ENCODE results near the gene ARFIP1. TPM values are rescaled to one million over a fixed set of nuclear protein-coding genes. Genes with fewer than 3 reads are reported as not detected.

ARFIP1 gene
- total and polyA plus RNA-seq, 2 of the 8 experiments (the other 6 are each of a cell fraction or from before 2014, with no cell fraction given) = 13.5 to 38.0 TPM

DNA sequence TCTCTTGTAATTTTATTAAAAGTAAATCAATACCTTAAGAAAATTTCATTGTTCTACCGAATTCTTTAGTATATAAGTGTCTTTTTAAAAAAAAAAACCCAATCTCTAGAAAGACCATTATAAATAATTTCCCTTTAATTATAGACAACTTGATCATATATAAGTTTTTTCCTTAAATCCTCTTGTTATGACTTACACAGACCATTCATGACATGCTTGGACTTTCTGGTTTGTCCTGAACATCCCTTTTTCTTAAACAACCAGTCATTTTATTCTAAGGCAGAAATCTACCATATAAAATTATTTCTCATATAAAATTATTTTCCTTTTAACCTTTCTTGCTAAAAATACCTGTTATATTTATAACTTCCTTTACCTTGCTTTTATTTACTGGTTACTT, 141.0 kb downstream of the ARFIP1 start:
- H3K9me3 ChIP-seq (ENCODE audit: insufficient read depth in 2 of 2, low read depth in 1 of 2, low read length in 1 of 2) = peaks cover 27% of the 10 kb centered on the region in 2 experiments
- H3K4me3 ChIP-seq (ENCODE audit: extremely low read depth in 1 of 4, insufficient read depth in 2 of 4, low read depth in 3 of 4, low read length in 4 of 4) = no peak overlapping the region
- no peaks in the 10 kb centered on the region for H3K27me3 ChIP-seq (replicated peaks in 1 of 4; ENCODE audit: control insufficient read depth in 3 of 4, extremely low read depth in 1 of 4, insufficient read depth in 3 of 4, low read length in 3 of 4)
- DNase-seq (ENCODE audit: low read depth in 1 of 2, low spot score in 2 of 2) = no peak
- WGBS, 2 experiments (ENCODE audit: extremely low coverage in 1 of 2, insufficient coverage in 1 of 2, insufficient read length in 1 of 2, insufficient replicate concordance in 2 of 2, low coverage in 1 of 2, low lambda C conversion rate in 2 of 2, missing lambda C conversion rate in 1 of 2) = 50% methylated on average over 1 of the region's 1 CpG; no CpG with 5 or more reads in 1 of the 2 experiments
- no peaks in the 10 kb centered on the region for H4K20me1 ChIP-seq (replicated peaks in 1 of 2; ENCODE audit: control insufficient read depth in 1 of 2, insufficient read depth in 2 of 2, low read length in 2 of 2)
- H3K23ac ChIP-seq (ENCODE audit: insufficient read length) = no peak overlapping the region
- H2BK5ac ChIP-seq (ENCODE audit: low read depth, low read length) = no peak overlapping the region
- H4K91ac ChIP-seq (replicated peaks; ENCODE audit: insufficient read length, low read length) = no peak overlapping the region
- H4K8ac ChIP-seq (ENCODE audit: extremely low read depth, insufficient read depth, low read length) = no peak overlapping the region
- H3K23me2 ChIP-seq (ENCODE audit: low read depth, low read length) = no peaks in the 10 kb centered on the region
- no peak overlapping the region for H4K5ac ChIP-seq (ENCODE audit: insufficient read length, low read depth, low read length)
- H3K9ac ChIP-seq (replicated peaks in 1 of 4; ENCODE audit: extremely low read depth in 1 of 4, low read depth in 3 of 4, low read length in 3 of 4) = no peak overlapping the region
- H3K4me1 ChIP-seq (replicated peaks in 1 of 4; ENCODE audit: control insufficient read depth in 3 of 4, insufficient read depth in 4 of 4, low read length in 3 of 4) = no peaks in the 10 kb centered on the region; a peak in 1 of 7 replicates
- no peak overlapping the region for H3K27ac ChIP-seq (ENCODE audit: low read depth, low read length)
- peaks cover 0 to 19% (median 5%) of the 10 kb centered on the region in 4 experiments; a peak in 4 of 8 replicates for H3K36me3 ChIP-seq (ENCODE audit: control insufficient read depth in 2 of 4, insufficient read depth in 4 of 4, low read length in 3 of 4)
- no peak overlapping the region for H2AFZ ChIP-seq (ENCODE audit: low read length)
- no peak for FAIRE-seq
- no peak overlapping the region for H3K18ac ChIP-seq (ENCODE audit: extremely low read depth, low read length)
- no peak overlapping the region for H2BK15ac ChIP-seq (ENCODE audit: low read length)
- no peaks in the 10 kb centered on the region for H3K79me1 ChIP-seq (ENCODE audit: low read depth, low read length)
- no peak overlapping the region for H2BK120ac ChIP-seq (replicated peaks; ENCODE audit: low read depth, low read length)
- H3K79me2 ChIP-seq (ENCODE audit: control insufficient read depth in 1 of 2, insufficient read depth in 2 of 2, low read length in 2 of 2) = no peaks in the 10 kb centered on the region
- no peak overlapping the region for H3K4me2 ChIP-seq (ENCODE audit: insufficient read depth in 1 of 2, low read depth in 2 of 2, low read length in 2 of 2)
- H3K56ac ChIP-seq (replicated peaks; ENCODE audit: insufficient read length, low read depth, low read length) = no peak overlapping the region
- H2AK5ac ChIP-seq (ENCODE audit: low read depth, low read length) = no peak overlapping the region
- H2BK12ac ChIP-seq (ENCODE audit: low read depth, low read length) = no peak overlapping the region
- no peak overlapping the region for H3K14ac ChIP-seq (ENCODE audit: insufficient read length)
- ChIA-PET POLR2A (ENCODE audit: partially characterized antibody) (no interaction called here), CTCF (ENCODE audit: partially characterized antibody) (no interaction called here)
- H3K4ac ChIP-seq (replicated peaks; ENCODE audit: insufficient read length, low read depth, low read length) = no peak overlapping the region
- H2BK20ac ChIP-seq (ENCODE audit: low read length) = no peak overlapping the region
- TF ChIP-seq BACH1 (IDR thresholded peaks at IDR 0.05; ENCODE audit: low read length) (no peak), SIX5 (IDR thresholded peaks at IDR 0.05; ENCODE audit: low read depth, low read length) (no peak), USF2 (IDR thresholded peaks at IDR 0.05; ENCODE audit: low read length) (no peak), RAD21 (IDR thresholded peaks at IDR 0.05 in 1 of 2, conservative IDR thresholded peaks at IDR 0.05 in 1 of 2; ENCODE audit: low read depth in 2 of 2, low read length in 2 of 2) (no peak), TAF1 (IDR thresholded peaks at IDR 0.05; ENCODE audit: low read depth, low read length) (no peak)
